OCI-LY7 (cell line): ENCODE measurements around the gene AATK.

Experiments used
- EZH2phosphoT487 ChIP-seq: fragments of 200-600 bp; sonication (generic); IDR thresholded peaks from 2 replicates; pipeline ENCODE4 v1.6.1; 2018; ENCODE audit warnings: low read depth, borderline replicate concordance, mild to moderate bottlenecking, mixed run types, antibody characterized with exemption, low read length, moderate library complexity, mixed read lengths
- TF ChIP-seq, protein P1 (sequence below): fragments of 200-600 bp; sonication (generic); conservative IDR thresholded peaks from 2 replicates; pipeline ENCODE4 v1.5.1; 2014; ENCODE audit warnings: mild to moderate bottlenecking, antibody characterized with exemption, low read length, moderate library complexity, mixed read lengths

DNA sequence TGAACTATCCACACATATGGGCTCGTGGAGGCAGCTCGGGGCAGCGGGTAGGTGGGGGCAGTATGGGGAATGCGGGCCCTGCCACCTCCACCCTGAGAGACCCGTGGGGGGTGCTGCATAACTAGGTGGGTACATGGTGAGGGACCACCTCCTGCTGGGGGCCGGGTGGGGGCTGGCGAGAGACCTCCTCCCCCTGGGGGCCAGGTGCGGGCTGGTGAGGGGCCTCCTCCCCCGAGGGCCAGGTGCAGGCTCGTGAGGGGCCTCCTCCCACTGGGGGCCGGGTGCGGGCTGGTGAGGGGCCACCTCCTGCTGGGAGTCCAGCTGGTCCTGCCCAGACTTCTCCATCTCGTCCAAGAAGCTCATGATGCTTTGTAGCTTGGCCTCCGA, 31.4 kb upstream of the AATK start:
- TF ChIP-seq, protein P1, sequence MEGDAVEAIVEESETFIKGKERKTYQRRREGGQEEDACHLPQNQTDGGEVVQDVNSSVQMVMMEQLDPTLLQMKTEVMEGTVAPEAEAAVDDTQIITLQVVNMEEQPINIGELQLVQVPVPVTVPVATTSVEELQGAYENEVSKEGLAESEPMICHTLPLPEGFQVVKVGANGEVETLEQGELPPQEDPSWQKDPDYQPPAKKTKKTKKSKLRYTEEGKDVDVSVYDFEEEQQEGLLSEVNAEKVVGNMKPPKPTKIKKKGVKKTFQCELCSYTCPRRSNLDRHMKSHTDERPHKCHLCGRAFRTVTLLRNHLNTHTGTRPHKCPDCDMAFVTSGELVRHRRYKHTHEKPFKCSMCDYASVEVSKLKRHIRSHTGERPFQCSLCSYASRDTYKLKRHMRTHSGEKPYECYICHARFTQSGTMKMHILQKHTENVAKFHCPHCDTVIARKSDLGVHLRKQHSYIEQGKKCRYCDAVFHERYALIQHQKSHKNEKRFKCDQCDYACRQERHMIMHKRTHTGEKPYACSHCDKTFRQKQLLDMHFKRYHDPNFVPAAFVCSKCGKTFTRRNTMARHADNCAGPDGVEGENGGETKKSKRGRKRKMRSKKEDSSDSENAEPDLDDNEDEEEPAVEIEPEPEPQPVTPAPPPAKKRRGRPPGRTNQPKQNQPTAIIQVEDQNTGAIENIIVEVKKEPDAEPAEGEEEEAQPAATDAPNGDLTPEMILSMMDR, result no peak
- TF ChIP-seq EZH2phosphoT487, result no peak
